ENCODE data around the gene EHD2.
"Not testable (repeated sequence)": the region's sequence is repeated elsewhere in the genome, so short reads cannot be mapped to it uniquely, and the experiment has no call there.

EHD2 gene

DNA sequence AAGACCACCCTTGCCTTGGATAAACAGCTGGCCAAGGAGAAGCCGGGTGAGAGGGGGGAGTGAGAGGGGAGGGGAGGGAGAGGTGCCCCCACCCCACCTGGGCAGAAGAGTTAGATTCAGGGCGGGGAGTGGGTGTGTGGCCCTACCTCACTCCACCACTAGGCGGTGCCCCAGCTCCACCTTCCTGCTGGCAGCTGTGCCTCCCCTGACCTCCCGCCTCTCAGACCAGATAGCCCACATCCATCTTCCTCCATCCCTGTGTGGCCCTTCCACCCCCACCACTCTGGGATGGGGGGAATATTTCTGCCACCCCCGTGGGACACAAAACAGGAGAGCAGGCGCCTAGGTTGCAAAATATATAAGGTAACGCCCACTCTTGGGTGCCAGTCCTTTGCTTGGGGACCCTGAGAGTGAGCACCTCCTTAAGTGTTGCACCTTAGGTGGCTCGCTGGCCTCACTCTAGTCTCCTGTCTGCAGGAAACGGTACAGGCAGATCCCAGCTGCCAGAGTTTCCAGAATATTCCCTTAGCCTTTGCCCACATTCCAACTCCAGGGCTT, 13.8 kb upstream of the EHD2 start:
- DNase-seq (ENCODE audit: low spot score in 2 of 2) (peak; percentile 35 to 75), ATAC-seq (peak; percentile 64)
- Mint-ChIP-seq H3K4me1 (no peaks in the 10 kb centered on the region), H3K36me3 (peaks cover 24% of the 10 kb centered on the region), H3K27ac (no peak overlapping the region), H3K9me3 (no peaks in the 10 kb centered on the region), H3K4me3 (no peak overlapping the region)

DNA sequence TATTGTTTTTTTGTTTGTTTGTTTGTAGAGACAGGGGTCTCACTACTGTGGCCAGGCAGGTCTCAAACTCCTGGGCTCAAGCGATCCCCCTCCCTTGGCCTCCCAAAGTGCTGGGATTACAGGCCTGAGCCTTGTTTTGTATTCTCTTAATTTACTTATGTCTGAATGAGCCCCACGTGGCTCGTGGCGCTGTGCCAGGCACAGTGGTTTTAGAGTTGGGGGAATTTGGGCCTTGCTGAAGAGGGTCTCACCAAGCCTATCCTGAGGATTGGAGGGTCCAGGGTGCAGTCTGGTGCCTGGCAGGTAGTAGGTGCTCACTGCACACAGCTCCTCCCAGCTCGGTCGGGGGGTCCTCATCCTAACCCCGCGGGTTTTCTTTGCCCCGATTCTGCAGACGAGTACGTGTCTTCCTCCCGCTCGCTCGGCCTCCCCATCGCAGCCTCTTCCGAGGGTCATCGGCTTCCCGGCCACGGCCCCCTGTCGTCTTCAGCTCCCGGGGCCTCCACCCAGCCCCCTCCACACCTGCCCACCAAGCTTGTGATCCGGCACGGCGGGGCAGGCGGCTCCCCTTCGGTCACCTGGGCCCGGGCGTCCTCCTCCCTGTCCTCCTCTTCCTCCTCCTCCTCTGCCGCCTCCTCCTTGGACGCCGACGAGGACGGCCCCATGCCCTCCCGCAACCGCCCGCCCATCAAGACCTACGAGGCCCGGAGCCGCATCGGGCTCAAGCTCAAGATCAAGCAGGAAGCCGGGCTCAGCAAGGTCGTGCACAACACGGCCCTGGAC, 12.1 kb upstream of the EHD2 start:
- DNase-seq (ENCODE audit: low spot score in 2 of 2) = no peak
- ATAC-seq = no peak
- peaks cover 21% of the 10 kb centered on the region for H3K36me3 Mint-ChIP-seq
- no peak overlapping the region for H3K4me3 Mint-ChIP-seq
- H3K9me3 Mint-ChIP-seq = no peaks in the 10 kb centered on the region
- H3K4me1 Mint-ChIP-seq = no peaks in the 10 kb centered on the region
- no peak overlapping the region for H3K27ac Mint-ChIP-seq

DNA sequence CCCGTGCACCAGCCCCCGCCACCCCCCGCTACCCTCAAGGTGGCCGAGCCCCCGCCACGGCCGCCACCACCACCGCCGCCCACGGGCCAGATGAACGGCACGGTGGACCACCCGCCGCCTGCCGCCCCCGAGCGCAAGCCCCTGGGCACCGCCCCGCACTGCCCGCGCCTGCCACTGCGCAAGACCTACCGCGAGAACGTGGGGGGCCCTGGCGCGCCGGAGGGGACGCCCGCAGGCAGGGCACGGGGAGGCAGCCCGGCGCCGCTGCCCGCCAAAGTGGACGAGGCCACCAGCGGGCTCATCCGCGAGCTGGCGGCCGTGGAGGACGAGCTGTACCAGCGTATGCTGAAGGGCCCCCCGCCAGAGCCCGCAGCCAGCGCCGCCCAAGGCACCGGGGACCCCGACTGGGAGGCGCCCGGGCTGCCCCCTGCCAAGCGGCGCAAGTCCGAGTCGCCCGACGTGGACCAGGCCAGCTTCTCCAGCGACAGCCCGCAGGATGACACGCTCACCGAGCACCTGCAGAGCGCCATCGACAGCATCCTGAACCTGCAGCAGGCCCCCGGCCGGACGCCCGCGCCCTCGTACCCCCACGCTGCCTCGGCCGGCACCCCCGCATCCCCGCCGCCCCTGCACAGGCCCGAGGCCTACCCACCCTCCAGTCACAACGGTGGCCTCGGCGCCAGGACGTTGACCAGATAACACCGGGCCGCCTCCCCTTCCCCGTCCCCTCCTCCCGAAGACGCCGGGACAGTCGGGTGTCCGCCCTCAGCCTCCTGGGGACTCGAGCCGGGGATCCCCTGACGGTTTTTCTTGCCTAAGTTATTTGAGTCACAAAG, 11.3 kb upstream of the EHD2 start:
- no peak overlapping the region for H3K27ac Mint-ChIP-seq
- no peaks in the 10 kb centered on the region for H3K9me3 Mint-ChIP-seq
- DNase-seq (ENCODE audit: low spot score in 2 of 2) (no peak), ATAC-seq (no peak)
- peaks cover 21% of the 10 kb centered on the region for H3K36me3 Mint-ChIP-seq
- no peaks in the 10 kb centered on the region for H3K4me1 Mint-ChIP-seq
- H3K4me3 Mint-ChIP-seq = no peak overlapping the region

DNA sequence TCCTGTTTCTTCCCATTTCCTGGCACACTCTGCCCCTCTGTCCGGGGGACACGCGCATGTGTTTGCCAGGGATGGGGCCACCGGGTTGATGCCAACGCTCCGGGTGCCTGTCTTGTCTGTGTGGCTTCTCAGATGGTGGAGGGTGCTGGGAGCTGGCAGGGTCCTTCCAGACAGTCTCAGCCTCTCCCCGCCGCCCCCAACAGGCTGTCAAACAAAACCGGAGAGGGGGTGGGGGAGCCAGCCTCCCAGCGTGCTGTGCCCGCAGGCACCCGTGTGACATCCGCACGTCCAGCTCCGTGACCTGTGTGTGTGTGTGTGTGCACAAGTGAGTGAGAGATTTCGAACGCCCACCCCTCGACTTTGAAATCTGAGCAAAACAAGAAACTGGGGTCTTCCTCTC, 10.6 kb upstream of the EHD2 start:
- H3K9me3 Mint-ChIP-seq = no peaks in the 10 kb centered on the region
- no peak for DNase-seq (ENCODE audit: low spot score in 2 of 2)
- no peaks in the 10 kb centered on the region for H3K4me1 Mint-ChIP-seq
- no peak overlapping the region for H3K4me3 Mint-ChIP-seq
- no peak for ATAC-seq
- H3K36me3 Mint-ChIP-seq = peaks cover 21% of the 10 kb centered on the region
- H3K27ac Mint-ChIP-seq = peak overlapping the region; percentile 32

DNA sequence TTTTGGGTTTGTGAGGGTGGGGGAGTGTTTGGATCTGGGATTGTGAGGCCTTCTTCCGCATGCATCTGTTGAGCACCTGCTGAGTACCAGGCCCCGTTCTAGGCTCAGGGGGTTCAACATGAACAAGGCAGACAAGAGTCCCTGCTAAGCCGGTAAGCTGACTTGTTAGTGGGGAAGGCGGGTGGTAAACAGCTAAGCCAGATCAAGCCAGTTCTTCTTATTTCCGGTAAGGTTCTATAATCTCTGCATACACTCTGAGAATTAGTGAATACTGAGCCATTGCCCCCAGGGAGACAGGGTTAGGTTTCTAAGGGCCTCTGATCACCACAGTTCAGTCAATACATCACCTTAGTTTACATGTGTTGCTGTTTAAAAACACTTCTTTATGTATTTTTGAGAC, 9.9 kb upstream of the EHD2 start:
- peaks cover 21% of the 10 kb centered on the region for H3K36me3 Mint-ChIP-seq
- no peak for DNase-seq (ENCODE audit: low spot score in 2 of 2)
- no peak overlapping the region for H3K27ac Mint-ChIP-seq
- no peaks in the 10 kb centered on the region for H3K9me3 Mint-ChIP-seq
- no peak overlapping the region for H3K4me3 Mint-ChIP-seq
- H3K4me1 Mint-ChIP-seq = no peaks in the 10 kb centered on the region
- ATAC-seq = no peak

DNA sequence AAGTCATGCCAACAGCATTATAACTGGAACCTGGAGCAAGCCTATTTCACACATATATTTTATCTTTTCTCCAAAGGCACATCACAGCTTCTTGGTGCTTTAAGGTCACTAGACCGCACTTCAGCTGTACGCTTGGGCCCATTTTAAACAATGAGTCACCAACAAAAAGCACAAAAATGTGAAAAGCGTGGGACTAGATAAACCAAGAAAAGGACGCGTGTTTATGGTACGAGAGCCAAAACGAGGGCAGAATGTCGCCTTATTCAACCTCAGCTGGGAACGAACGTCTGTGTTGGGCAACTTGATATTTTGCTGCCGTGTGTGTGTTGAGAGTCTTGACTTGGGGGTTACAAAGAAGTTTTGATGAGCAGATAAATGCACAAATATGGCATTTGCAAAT, 9.2 kb upstream of the EHD2 start:
- ATAC-seq (no peak), DNase-seq (ENCODE audit: low spot score in 2 of 2) (no peak)
- H3K27ac Mint-ChIP-seq = no peak overlapping the region
- H3K4me3 Mint-ChIP-seq = no peak overlapping the region
- peaks cover 21% of the 10 kb centered on the region for H3K36me3 Mint-ChIP-seq
- H3K4me1 Mint-ChIP-seq = no peaks in the 10 kb centered on the region
- no peaks in the 10 kb centered on the region for H3K9me3 Mint-ChIP-seq

DNA sequence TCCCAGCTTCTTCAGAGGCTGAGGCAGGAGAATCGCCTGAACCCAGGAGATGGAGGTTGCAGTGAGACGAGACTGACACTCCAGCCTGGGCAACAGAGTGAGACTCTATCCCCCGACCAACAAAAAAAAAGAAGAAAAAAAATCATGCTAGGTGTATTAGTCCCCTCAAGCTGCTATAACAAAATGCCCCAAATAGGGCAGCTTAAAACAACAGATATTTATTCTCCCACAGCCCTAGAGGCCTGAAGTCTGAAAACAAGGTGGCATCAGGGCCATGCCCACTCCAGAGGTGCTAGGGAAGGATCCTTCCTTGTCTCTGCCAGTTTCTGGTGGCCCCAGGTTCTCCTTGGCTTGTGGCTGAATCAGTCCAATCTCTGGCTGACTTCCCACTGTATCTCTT, 8.6 kb upstream of the EHD2 start:
- Mint-ChIP-seq H3K36me3 (peaks cover 15% of the 10 kb centered on the region), H3K4me3 (no peak overlapping the region), H3K4me1 (no peaks in the 10 kb centered on the region), H3K27ac (no peak overlapping the region), H3K9me3 (no peaks in the 10 kb centered on the region)
- DNase-seq (ENCODE audit: low spot score in 2 of 2) (no peak), ATAC-seq (no peak)

DNA sequence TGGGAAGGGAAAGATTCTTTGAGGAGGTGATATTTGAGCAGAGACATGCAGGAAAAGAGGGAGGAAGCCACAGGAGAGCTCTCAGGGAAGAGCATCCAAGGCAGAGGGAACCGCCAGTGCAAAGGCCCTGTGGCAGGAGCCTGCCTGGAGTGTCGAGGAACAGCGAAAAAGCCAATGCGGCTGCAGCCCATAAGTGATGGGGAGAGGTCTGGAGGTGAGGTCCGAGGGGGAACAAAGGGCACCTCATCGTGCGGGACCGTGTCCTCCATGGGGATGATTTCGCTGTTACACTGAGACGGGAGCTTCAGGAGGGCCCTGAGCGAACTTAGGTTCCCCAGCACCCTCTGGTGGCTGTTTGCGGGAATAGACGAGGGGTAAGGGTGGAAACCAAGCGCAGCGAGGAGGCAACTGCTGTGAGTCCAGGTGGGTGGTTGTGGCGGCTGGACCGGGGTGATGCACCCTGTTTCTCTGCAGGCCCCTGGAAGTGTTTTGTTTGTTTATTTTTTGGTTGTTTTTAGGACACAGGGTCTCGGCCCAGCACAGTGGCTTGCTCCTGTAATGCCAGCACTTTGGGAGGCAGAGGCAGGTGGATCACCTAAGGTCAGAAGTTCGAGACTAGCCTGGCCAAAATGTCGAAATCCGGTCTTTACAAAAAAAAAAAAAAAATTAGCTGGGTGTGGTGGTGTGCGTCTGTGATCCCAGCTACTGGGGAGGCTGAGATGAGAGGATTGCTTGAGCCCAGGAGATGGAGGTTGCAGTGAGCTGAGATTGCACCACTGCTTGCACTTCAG, 5.9 kb upstream of the EHD2 start:
- peak; percentile 95 for ATAC-seq
- Mint-ChIP-seq H3K4me3 (no peak overlapping the region), H3K4me1 (no peaks in the 10 kb centered on the region), H3K9me3 (no peaks in the 10 kb centered on the region), H3K27ac (no peak overlapping the region), H3K36me3 (peaks cover 6% of the 10 kb centered on the region)
- peak; percentile 70 to 86 for DNase-seq (ENCODE audit: low spot score in 2 of 2)

DNA sequence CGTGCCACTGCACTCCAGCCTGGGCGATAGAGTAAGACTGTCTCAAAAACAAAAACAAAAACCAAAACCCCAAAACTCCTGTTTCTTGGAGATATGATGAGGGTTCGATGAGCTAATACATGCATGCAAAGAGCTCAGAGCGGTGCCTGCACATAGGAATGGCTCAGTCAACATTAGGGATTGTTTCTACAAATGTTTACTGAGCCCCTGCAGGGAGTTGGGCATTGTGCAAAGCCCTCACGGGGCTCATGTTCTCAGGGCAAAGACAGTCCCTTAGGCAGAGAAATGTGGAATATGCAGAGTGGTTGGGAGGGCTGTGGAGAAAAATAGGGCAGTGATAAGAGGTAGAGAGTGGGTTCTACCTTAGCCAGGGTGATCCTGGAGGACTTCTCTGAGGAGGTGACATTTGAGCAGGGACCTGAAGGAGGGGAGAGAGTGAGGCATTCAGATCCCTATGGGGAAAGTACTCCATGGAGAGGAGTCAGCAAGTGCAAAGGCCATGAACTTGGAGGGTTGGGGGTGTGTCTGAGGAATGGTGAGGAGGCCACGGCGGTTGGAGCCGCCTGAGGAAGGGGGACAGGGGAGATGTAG, 1.5 kb upstream of the EHD2 start:
- H3K9me3 Mint-ChIP-seq = no peaks in the 10 kb centered on the region
- no peak for DNase-seq (ENCODE audit: low spot score in 2 of 2)
- H3K4me3 Mint-ChIP-seq = no peak overlapping the region
- peaks cover 13% of the 10 kb centered on the region for H3K4me1 Mint-ChIP-seq
- H3K36me3 Mint-ChIP-seq = no peaks in the 10 kb centered on the region
- H3K27ac Mint-ChIP-seq = no peak overlapping the region
- no peak for ATAC-seq

DNA sequence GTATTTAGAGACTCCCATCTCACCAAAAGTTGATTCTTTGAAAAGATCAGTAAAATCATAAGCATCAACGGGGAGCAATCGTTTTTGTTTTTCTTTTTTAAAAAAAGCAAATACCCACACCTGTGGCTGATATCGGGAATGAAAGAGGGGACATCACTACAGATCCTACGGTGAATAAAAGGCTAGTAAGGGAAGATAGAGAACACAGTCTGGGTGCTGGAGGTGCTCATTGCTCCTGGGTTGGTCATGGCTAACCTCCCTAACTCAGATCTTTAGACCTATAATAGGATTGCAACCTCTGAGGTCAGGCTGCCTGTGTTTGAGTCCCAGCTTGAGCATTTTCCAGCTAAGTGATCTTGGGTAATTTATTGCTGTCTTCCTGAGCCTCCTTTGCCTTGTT, 1.1 kb downstream of the EHD2 start:
- no peaks in the 10 kb centered on the region for H3K9me3 Mint-ChIP-seq
- H3K27ac Mint-ChIP-seq = no peak overlapping the region
- H3K36me3 Mint-ChIP-seq = no peaks in the 10 kb centered on the region
- peaks cover 13% of the 10 kb centered on the region for H3K4me1 Mint-ChIP-seq
- ATAC-seq = no peak
- no peak for DNase-seq (ENCODE audit: low spot score in 2 of 2)
- H3K4me3 Mint-ChIP-seq = peak overlapping the region; percentile 40

DNA sequence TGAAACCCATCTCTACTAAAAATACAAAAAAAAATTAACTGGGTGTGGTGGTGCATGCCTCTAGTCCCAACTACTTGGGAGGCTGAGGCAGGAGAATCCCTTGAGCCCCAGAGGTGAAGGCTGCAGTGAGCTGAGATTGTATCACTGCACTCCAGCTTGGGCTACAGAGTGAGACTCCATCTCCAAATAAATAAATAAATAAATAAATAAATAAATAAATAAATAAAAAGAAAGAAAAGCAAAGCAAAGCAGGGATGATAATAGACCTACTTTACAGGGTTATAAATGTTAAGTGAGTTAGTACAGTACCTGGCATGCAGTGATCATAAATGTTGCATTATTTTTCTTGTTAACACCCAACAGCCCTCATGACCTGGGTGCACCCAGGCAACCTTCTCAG, 1.6 kb downstream of the EHD2 start:
- not testable (repeated sequence) for H3K9me3 Mint-ChIP-seq; DNase-seq (ENCODE audit: low spot score in 2 of 2); H3K4me3 Mint-ChIP-seq; H3K36me3 Mint-ChIP-seq; H3K27ac Mint-ChIP-seq; ATAC-seq
- peaks cover 13% of the 10 kb centered on the region for H3K4me1 Mint-ChIP-seq

DNA sequence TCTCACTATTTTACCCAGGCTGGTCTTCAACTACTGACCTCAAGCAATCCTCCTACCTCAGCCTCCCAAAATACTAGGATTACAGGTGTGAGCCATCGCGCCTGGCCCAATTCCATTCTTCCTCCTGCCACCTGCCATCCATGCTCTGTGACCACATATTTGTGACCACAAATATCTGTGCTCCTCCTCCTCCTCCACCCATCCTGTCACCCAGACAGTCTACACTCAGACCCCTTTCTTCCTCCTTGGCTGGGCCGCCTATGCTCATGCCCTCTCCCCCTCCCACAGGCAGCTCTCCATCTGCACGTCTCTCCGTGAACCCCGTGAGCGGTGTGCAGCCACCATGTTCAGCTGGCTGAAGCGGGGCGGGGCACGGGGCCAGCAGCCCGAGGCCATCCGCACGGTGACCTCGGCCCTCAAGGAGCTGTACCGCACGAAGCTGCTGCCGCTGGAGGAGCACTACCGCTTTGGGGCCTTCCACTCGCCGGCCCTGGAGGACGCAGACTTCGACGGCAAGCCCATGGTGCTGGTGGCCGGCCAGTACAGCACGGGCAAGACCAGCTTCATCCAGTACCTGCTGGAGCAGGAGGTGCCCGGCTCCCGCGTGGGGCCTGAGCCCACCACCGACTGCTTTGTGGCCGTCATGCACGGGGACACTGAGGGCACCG, 3.2 kb downstream of the EHD2 start:
- Mint-ChIP-seq H3K9me3 (no peaks in the 10 kb centered on the region), H3K4me3 (no peak overlapping the region)
- ATAC-seq = no peak

DNA sequence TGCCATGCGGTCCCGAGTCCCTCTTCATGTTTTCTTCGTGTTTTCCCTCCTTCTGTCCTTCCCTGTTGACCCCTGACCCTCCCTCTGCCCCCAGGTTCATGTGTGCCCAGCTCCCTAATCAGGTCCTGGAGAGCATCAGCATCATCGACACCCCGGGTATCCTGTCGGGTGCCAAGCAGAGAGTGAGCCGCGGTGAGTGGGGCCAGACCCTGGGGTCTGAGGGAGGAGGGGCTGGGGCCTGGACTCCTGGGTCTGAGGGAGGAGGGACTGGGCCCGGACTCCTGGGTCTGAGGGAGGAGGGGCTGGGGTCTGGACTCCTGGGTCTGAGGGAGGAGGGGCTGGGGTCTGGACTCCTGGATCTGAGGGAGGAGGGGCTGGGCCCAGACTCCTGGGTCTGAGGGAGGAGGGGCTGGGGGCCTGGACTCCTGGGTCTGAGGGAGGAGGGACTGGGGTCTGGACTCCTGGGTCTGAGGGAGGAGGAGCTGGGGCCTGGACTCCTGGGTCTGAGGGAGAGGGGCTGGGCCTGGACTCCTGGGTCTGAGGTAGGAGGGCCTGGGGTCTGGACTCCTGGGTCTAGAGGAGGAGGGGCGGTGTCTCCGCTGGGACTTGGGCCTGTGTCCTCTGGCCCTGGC, 5.3 kb downstream of the EHD2 start:
- ATAC-seq; H3K9me3 Mint-ChIP-seq; DNase-seq (ENCODE audit: low spot score in 2 of 2); H3K4me1 Mint-ChIP-seq; H3K4me3 Mint-ChIP-seq; H3K36me3 Mint-ChIP-seq; H3K27ac Mint-ChIP-seq: not testable (repeated sequence)

More for the DNA sequence above, 3.2 kb downstream of the EHD2 start:
- Mint-ChIP-seq H3K4me1 (peaks cover 13% of the 10 kb centered on the region), H3K36me3 (no peaks in the 10 kb centered on the region), H3K27ac (no peak overlapping the region)
- no peak for DNase-seq (ENCODE audit: low spot score in 2 of 2)
